Activated naive CD8-positive, alpha-beta T cell treated with anti-CD3 and anti-CD28 coated beads, Interleukin-2, amount 50 U/mL, for 24 hours (primary cell): ENCODE results near the gene TFCP2L1.

ENCODE experiments used
- ATAC-seq: fragments of 150-1000 bp; cut with Tn5 transposase; one replicate; pipeline ENCODE4 v1.10.0; 2021
- DNase-seq: peaks from one replicate; pipeline ENCODE4 v3.0.0; 2021
- H3K27ac Mint-ChIP-seq: one replicate; pipeline ENCODE4 v1.8.0; 2021; ENCODE audit warnings: mild to moderate bottlenecking, mixed read lengths
- H3K27me3 Mint-ChIP-seq: one replicate; pipeline ENCODE4 v1.8.0; 2021; ENCODE audit warnings: mixed read lengths
- H3K36me3 Mint-ChIP-seq: one replicate; pipeline ENCODE4 v1.8.0; 2021; ENCODE audit warnings: low read depth, mixed read lengths
- H3K4me1 Mint-ChIP-seq: one replicate; pipeline ENCODE4 v1.8.0; 2021; ENCODE audit warnings: mixed read lengths
- H3K4me3 Mint-ChIP-seq: one replicate; pipeline ENCODE4 v1.8.0; 2021; ENCODE audit warnings: mild to moderate bottlenecking, moderate library complexity, mixed read lengths
- H3K9me3 Mint-ChIP-seq: one replicate; pipeline ENCODE4 v1.8.0; 2021; ENCODE audit warnings: mixed read lengths

Gene TFCP2L1

DNA sequence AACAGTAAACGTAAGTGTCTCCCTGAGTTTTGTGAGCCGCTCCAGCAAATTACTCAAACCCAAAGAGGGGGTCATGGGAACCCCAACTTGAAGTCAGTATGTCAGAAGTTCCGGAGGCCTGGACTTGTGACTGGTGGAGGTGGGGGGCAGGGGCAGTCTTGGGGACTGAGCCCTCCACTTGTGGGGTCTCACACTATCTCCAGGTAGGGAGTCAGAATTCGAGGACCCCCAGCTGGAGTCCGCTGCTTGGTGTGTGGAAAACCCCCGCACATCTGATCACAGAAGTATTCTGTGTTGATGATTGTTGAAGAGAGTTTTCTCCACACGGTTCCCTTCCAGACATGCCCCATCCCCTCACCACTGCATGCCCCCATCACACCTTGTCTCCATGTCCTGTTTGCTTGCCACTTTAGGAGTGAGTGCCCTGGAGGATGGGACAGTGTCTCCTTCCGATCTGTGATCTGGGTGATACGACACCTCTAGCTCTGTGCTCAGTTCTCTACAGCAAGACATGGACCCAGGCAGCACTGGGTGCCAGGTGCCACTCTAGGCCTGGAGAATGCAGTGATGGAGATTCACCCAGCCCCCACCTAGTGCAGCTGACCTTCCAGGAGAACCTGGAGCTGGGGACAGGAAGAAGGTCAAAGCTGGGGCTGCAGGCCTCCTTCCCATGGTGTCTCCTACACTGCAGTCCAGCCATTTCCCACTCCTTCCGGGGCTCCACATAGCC, 85.6 kb downstream of the TFCP2L1 start:
- no peaks in the 10 kb centered on the region for H3K36me3 Mint-ChIP-seq
- no peaks in the 10 kb centered on the region for H3K9me3 Mint-ChIP-seq
- DNase-seq: no peak
- H3K4me3 Mint-ChIP-seq: no peak overlapping the region
- no peak overlapping the region for H3K27ac Mint-ChIP-seq
- no peaks in the 10 kb centered on the region for H3K4me1 Mint-ChIP-seq
- ATAC-seq: no peak
- no peaks in the 10 kb centered on the region for H3K27me3 Mint-ChIP-seq

GRCh38 chr2:121197369-121198091, 87.5 kb downstream of the TFCP2L1 start:
- Mint-ChIP-seq H3K4me3 (no peak overlapping the region), H3K27me3 (no peaks in the 10 kb centered on the region), H3K4me1 (no peaks in the 10 kb centered on the region), H3K27ac (no peak overlapping the region), H3K36me3 (no peaks in the 10 kb centered on the region), H3K9me3 (no peaks in the 10 kb centered on the region)
- DNase-seq (no peak), ATAC-seq (no peak)

GRCh38 chr2:121196849-121197155, 88.2 kb downstream of the TFCP2L1 start:
- DNase-seq: no peak
- ATAC-seq: no peak
- no peak overlapping the region for H3K4me3 Mint-ChIP-seq
- H3K27ac Mint-ChIP-seq: no peak overlapping the region
- no peaks in the 10 kb centered on the region for H3K4me1 Mint-ChIP-seq
- H3K9me3 Mint-ChIP-seq: no peaks in the 10 kb centered on the region
- H3K27me3 Mint-ChIP-seq: no peaks in the 10 kb centered on the region
- H3K36me3 Mint-ChIP-seq: no peaks in the 10 kb centered on the region

- no peaks in the 10 kb centered on the region for H3K4me1 Mint-ChIP-seq
These were observed 88.7 kb downstream of the TFCP2L1 start for GRCh38 chr2:121196132-121196848.

DNA sequence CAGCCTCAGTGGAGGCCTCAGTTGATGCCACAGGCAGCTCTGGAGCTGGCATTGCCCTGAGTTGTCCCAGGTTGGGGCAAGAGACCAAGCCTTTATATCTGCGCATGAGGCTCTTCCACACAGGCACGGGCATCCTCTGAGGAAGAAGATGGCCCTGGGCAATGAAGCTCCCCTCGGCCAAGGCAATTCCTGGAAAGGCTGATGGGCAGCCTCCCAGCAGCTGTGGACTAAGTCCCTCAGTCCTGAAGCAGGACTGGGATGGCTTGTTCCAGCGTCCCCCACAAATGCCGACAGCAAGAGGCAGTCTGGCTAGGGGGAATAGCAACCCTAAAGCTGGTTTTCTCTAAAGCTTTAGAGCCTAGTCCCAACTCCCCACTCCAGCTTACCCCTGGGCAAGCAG, 90.0 kb downstream of the TFCP2L1 start:
- H3K9me3 Mint-ChIP-seq: no peaks in the 10 kb centered on the region
- no peaks in the 10 kb centered on the region for H3K27me3 Mint-ChIP-seq
- no peaks in the 10 kb centered on the region for H3K36me3 Mint-ChIP-seq
- no peak overlapping the region for H3K27ac Mint-ChIP-seq
- ATAC-seq: no peak
- H3K4me3 Mint-ChIP-seq: no peak overlapping the region
- H3K4me1 Mint-ChIP-seq: no peaks in the 10 kb centered on the region
- no peak for DNase-seq

More at GRCh38 chr2:121196132-121196848, 88.7 kb downstream of the TFCP2L1 start:
- DNase-seq (no peak), ATAC-seq (no peak)
- Mint-ChIP-seq H3K9me3 (no peaks in the 10 kb centered on the region), H3K36me3 (no peaks in the 10 kb centered on the region), H3K4me3 (no peak overlapping the region), H3K27me3 (no peaks in the 10 kb centered on the region), H3K27ac (no peak overlapping the region)

DNA sequence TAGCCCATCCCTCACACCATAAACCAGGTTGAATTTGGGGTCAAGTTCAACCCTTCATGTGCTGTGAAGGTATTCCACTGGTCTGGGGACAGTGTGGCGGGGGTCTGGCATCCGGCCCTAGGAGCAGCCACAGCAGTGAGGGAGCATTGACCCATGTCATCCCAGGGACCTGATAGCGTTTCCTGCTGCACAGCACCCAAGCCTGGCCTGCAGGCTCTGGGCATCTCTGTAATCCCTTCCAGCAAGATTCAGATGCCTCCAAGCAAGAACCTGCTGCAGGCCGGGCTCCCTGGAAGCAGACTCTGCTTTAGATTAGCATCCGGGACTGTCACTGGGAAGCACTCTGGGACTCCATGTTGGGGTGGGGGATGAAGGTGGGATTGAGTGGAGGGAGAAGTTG, 90.4 kb downstream of the TFCP2L1 start:
- H3K4me3 Mint-ChIP-seq: no peak overlapping the region
- H3K27ac Mint-ChIP-seq: no peak overlapping the region
- no peaks in the 10 kb centered on the region for H3K9me3 Mint-ChIP-seq
- no peaks in the 10 kb centered on the region for H3K36me3 Mint-ChIP-seq
- DNase-seq (no peak), ATAC-seq (no peak)
- H3K27me3 Mint-ChIP-seq: no peaks in the 10 kb centered on the region
- H3K4me1 Mint-ChIP-seq: no peaks in the 10 kb centered on the region

- Mint-ChIP-seq H3K27me3 (no peaks in the 10 kb centered on the region), H3K27ac (no peak overlapping the region), H3K36me3 (no peaks in the 10 kb centered on the region), H3K9me3 (no peaks in the 10 kb centered on the region), H3K4me1 (no peaks in the 10 kb centered on the region), H3K4me3 (no peak overlapping the region)
- DNase-seq (no peak), ATAC-seq (no peak)
These were observed 91.8 kb downstream of the TFCP2L1 start for GRCh38 chr2:121193185-121193584.

DNA sequence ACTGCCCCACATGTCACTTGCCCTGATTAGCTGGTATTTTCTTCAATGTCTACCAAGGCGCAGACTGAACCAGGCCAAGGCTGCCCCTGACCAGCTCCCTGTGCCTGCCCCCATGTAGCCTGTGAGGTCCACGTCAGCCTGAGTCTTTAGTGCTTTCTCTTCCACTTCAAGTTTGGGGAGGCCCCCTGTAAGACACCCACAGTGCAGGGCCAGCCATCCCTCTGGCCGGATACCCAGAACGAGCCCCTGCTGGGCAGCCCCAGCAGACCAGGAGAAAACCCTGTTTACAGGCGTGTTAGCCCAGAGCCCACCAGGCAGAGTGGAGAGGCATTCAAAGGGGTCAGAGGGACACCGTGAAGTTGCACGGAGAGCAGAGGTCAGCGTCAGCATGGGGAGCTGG, 92.4 kb downstream of the TFCP2L1 start:
- ATAC-seq (no peak), DNase-seq (no peak)
- no peaks in the 10 kb centered on the region for H3K4me1 Mint-ChIP-seq
- H3K36me3 Mint-ChIP-seq: no peaks in the 10 kb centered on the region
- H3K9me3 Mint-ChIP-seq: no peaks in the 10 kb centered on the region
- no peaks in the 10 kb centered on the region for H3K27me3 Mint-ChIP-seq
- no peak overlapping the region for H3K4me3 Mint-ChIP-seq
- no peak overlapping the region for H3K27ac Mint-ChIP-seq

- DNase-seq (no peak), ATAC-seq (peak; percentile 12)
- Mint-ChIP-seq H3K9me3 (no peaks in the 10 kb centered on the region), H3K27ac (no peak overlapping the region), H3K36me3 (no peaks in the 10 kb centered on the region), H3K4me1 (no peaks in the 10 kb centered on the region), H3K4me3 (no peak overlapping the region), H3K27me3 (no peaks in the 10 kb centered on the region)
These were observed 93.5 kb downstream of the TFCP2L1 start for GRCh38 chr2:121191191-121192170.

GRCh38 chr2:121189661-121190381, 95.2 kb downstream of the TFCP2L1 start:
- Mint-ChIP-seq H3K36me3 (no peaks in the 10 kb centered on the region), H3K4me3 (no peak overlapping the region), H3K9me3 (no peaks in the 10 kb centered on the region), H3K4me1 (no peaks in the 10 kb centered on the region), H3K27ac (no peak overlapping the region), H3K27me3 (no peaks in the 10 kb centered on the region)
- no peak for DNase-seq
- ATAC-seq: no peak

DNA sequence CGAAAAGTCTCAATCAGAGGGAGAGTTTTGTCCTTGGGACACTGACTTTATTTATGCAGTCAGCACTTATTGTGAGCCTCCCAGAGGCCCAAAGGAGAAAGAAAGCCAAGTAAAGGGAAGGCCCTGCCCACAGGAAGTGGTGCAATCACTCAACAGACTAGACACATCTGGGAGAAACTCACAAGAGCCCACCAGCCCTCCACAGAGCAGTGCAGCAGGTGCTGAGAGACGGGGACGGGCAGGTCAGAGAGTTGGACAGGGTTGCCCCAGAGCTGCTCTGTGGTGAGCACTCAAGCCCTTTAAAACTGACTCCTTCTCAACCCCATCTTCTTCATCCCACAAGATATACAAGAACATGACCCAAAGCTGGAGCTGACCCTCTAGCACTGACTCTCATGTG, 96.0 kb downstream of the TFCP2L1 start:
- H3K4me1 Mint-ChIP-seq: no peaks in the 10 kb centered on the region
- no peak overlapping the region for H3K27ac Mint-ChIP-seq
- no peak for DNase-seq
- H3K4me3 Mint-ChIP-seq: no peak overlapping the region
- no peaks in the 10 kb centered on the region for H3K27me3 Mint-ChIP-seq
- H3K36me3 Mint-ChIP-seq: no peaks in the 10 kb centered on the region
- ATAC-seq: no peak
- no peaks in the 10 kb centered on the region for H3K9me3 Mint-ChIP-seq

DNA sequence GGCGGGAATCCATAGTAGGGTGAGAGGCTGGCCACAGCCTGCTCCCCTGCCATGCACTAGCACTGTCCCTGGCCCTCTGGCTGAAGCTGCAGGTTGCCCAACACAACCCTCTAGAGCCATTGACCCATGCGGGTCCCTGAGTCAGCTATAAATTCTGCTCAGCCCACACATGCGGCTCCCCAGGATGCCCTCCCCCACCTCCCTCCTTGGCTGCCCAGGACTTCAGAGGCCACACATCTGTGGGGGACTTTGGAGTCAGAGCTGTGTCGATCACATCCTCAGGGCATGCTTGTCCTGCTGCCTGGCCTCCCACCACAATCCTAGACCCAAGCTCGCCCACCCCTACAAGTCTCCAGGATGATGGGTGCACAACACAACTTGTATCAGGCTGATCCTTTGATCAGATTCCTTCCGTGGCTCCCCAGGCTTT, 97.0 kb downstream of the TFCP2L1 start:
- Mint-ChIP-seq H3K36me3 (no peaks in the 10 kb centered on the region), H3K4me3 (no peak overlapping the region), H3K4me1 (no peaks in the 10 kb centered on the region), H3K27me3 (no peaks in the 10 kb centered on the region), H3K9me3 (no peaks in the 10 kb centered on the region), H3K27ac (no peak overlapping the region)
- ATAC-seq (no peak), DNase-seq (no peak)

GRCh38 chr2:121187351-121187981, 97.5 kb downstream of the TFCP2L1 start:
- H3K4me3 Mint-ChIP-seq: no peak overlapping the region
- no peaks in the 10 kb centered on the region for H3K36me3 Mint-ChIP-seq
- no peaks in the 10 kb centered on the region for H3K9me3 Mint-ChIP-seq
- no peaks in the 10 kb centered on the region for H3K27me3 Mint-ChIP-seq
- no peaks in the 10 kb centered on the region for H3K4me1 Mint-ChIP-seq
- DNase-seq (no peak), ATAC-seq (no peak)
- no peak overlapping the region for H3K27ac Mint-ChIP-seq
